Measurements from ENCODE around the gene RAI1.
"Not testable (repeated sequence)": the region's sequence is repeated elsewhere in the genome, so short reads cannot be mapped to it uniquely, and the experiment has no call there.

Gene RAI1

DNA sequence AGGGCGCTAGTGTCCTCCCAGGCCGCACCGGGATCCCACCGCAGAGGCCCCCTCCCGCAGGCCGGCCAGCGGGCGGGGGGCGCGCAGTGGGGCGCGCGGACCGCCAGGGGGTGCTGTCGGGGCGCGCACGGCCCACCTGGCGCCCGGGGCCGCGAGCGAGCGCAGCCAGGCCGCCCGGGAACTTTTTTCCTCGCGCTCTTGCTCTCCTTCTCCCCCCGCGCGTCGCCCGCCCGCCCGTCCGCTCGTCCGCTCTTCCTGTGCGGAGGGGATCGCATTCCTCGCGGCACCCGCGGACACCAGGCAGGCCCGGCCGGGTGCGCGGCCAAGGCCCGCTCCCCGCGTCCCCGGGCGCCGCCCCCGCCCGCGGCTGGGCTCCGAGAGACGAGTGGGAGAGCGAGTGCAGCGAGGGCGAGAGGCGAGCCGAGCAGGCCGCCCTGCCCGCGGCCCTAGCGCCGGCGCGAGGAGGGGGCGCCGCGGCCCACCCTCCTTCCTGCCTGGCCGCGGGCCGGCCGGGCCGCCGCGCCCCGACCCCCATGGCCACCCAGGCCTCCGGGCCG lies at the start of gene RAI1:
Gene RAI1 (plus strand): TSS at position 272 of the 557 bp plus-strand sequence. CDS start 111,491 bp downstream, outside the sequence.
- peak; percentile 75 for DNase-seq

DNA sequence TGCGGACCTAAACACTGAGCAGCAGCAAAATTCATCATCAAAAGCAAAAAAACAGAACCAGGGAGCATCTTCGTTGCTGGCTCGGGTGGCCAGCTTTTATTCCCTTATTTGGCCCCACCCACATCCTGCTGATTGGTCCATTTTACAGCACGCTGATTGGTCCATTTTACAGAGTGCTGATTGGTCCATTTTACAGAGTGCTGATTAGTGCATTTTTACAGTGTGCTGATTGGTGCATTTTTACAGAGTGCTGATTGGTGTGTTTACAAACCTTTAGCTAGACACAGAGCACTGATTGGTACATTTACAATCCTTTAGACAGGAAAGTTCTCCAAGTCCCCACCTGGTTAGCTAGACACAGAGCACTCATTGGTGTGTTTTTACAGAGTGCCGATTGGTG lies 48.6 kb upstream of the RAI1 start:
- peak; percentile 23 for DNase-seq

GRCh38 chr17:17633310-17633709 lies 47.9 kb upstream of the RAI1 start:
- no peak for DNase-seq

- DNase-seq = no peak
Observed at GRCh38 chr17:17635126-17635525, 46.1 kb upstream of the RAI1 start.

GRCh38 chr17:17635537-17636271 lies 45.6 kb upstream of the RAI1 start:
- not testable (repeated sequence) for DNase-seq

GRCh38 chr17:17636272-17636885 lies 44.9 kb upstream of the RAI1 start:
- DNase-seq = no peak

GRCh38 chr17:17638467-17638866 lies 42.8 kb upstream of the RAI1 start:
- no peak for DNase-seq

DNA sequence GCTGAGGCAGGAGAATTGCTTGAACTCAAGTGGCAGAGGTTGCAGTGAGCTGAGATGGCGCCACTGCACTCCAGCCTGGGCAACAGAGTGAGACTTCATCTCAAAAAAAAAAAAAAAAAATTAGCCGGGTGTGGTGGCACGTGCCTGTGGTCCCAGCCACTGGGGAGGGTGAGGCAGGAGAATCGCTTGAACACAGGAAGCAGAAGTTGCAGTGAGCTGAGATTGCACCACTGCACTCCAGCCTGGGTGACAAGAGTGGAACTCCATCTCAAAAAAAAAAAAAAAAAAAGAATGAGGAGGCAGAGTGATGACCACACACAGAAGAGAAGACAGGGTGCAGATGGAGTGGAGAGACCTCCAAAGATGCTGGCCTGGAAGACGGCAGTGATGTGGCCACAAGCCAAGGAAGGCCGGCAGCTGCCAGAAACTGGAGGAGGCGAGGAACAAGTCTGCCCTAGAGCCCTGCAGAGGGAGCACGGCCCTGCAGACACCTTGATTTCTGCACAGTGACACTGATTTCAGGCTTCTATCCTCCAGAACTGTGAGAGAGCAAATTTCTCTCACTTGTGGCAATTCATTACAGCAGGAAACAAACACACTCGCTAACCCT lies 41.5 kb upstream of the RAI1 start:
- DNase-seq = not testable (repeated sequence)

DNA sequence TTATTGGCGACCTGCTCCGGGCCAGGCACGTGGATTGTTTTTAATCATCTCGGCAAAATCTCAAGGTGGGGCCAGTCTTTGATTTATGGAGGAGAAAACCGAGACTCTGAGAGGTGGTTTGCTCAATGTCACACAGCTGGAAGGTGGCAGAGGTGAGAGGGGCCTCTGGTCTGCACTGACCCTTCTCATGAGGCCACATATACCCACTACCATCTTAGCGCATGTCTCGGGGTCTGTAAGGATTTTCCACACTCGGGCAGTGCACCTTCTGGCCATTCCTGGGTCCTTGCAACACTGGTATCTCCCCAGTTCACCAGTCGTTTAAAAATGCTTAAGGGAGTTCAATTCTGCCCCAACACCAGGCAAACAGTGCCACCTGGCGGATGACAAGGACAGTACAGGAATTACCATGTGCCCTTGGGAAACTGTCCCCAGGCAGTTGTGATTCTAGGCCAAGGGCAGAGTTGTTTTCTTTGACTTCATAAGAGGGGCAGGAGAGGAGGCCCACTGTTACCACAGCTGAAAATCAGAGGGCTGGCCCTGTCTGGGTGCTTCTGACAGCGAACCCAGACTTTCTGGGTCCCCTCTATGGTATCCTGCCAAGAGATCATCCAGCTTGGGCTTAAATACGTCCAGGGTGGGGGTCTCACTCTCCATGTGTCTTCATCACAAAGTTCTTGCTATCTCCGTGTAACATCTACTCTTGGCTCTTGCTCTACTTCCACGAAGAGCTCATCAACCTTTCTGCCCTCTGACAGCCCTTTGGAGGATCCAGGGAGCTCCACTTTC lies 39.4 kb upstream of the RAI1 start:
- peak; percentile 80 for DNase-seq

DNA sequence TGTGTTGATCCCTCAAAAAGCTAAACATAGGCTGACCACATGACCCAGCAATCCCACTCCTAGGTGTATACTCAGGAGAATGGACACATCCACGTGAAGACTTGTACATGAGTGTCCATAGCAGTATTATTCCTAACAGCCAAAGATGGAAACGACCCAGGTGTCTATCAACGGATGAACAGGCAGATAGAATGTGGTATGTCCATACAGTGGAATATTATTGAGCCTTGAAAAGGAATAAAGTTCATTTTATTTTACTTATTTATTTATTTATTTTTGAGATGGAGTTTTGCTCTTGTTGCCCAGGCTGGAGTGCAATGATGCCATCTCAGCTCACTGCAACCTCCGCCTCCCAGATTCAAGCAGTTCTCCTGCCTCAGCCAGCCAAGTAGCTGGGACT lies 36.1 kb upstream of the RAI1 start:
- DNase-seq = not testable (repeated sequence)

DNA sequence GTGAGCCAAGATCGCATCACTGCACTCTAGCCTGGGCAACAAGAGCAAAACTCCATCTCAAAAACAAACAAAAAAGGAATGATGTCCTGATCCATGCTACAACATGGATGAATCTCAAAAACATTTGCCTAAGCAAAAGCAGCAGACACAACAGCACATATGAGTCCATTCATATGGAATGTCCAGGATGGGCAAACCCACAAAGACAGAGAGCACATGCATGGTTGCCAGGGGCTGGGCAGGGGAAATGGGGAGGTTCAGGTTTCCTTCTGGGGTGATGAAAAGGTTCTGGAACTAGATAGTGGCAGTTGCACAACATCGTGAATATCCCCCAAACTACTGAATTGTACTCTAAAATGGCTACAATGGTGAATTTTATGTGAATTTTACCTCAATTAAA lies 35.3 kb upstream of the RAI1 start:
- DNase-seq = no peak

- no peak for DNase-seq
Observed at GRCh38 chr17:17647524-17648178, 33.6 kb upstream of the RAI1 start.

GRCh38 chr17:17648762-17649161 lies 32.5 kb upstream of the RAI1 start:
- DNase-seq = no peak

GRCh38 chr17:17650959-17651358 lies 30.3 kb upstream of the RAI1 start:
- no peak for DNase-seq

DNA sequence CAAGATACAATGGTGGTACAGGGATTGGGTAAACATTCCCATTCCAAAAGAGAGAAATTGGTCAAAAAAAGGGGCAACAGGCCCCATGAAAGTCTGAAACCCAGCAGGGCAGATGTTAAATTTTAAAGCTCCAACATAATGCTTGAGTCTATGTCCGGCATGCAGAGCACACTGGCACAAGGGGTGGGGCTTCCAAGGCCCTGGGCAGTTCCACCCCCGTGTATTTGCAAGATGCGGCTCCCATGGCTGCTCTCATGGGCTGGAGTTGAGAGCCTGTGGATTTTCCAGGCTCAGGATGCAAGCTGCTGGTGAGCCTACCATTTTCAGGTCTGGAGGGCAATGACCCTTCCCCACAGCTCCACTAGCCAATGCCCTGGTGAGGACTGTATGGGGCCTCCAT lies 27.9 kb upstream of the RAI1 start:
- no peak for DNase-seq

DNA sequence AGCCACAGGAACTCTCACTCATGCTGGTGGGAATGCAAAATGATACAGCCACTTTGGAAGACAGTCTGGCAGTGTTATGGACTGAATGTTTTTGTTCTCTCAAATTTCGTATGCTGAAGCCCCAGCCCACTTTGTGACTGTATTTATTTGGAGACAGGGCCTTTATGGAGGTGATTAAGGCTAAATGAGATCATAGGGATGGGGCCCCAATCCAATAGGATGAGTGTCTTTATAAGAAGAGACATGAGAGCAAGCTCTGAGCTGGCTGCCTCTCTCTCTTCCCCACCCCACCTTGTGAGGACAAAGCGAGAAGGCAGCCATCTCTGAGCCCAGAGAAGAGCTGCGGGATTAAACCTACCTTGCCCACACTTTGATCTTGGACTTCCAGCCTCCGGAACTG lies 21.9 kb upstream of the RAI1 start:
- DNase-seq = no peak

DNA sequence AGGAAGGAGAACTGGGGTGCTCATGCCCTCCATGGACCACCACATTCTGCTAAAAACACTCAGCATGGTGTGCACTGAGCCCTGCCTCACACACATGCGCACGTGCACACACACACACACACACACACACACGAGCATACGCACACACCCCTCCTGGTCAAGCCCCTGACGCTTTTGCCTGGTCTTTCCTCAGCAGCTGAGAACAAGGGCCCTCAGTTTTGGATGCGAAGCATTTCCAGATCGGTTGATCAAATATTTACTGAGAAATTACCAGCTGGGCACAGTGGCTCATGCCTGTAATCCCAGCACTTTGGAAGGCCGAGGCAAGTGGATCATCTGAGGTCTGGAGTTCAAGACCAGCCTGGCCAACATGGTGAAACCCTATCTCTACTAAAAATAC lies 20.1 kb upstream of the RAI1 start:
- DNase-seq = no peak

GRCh38 chr17:17661834-17662385 lies 19.3 kb upstream of the RAI1 start:
- no peak for DNase-seq

GRCh38 chr17:17663160-17664063 lies 17.8 kb upstream of the RAI1 start:
- peak; percentile 88 for DNase-seq

DNA sequence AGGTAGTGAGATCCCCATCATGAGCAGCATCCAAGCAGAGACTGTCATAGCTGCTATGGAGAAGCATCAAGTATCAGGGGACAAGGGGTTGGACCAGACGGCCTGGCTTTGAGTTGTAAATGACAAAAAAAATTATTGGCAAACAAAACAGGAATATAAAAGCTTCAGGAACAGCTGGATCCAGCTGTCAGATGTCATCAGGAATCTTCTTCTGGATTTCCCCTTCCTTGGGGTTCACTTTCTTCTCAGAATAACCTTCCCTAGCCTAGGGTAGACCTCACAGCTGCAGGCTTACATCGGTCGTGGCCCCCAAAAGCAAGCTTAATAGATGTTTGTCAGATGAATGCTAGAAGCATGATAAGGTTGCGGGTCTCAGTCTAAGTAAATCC lies 17.2 kb upstream of the RAI1 start:
- no peak for DNase-seq

GRCh38 chr17:17665255-17665654 lies 16.0 kb upstream of the RAI1 start:
- DNase-seq = no peak

Measured in CD4-positive, alpha-beta T cell treated with Interleukin-21 for 1 hour (primary cell).